ENCODE measurements around the gene SLC38A5. TPM values are rescaled to one million over a fixed set of nuclear protein-coding genes. Genes with fewer than 3 reads are reported as not detected.

SLC38A5 gene
- total and polyA plus RNA-seq, 9 of the 15 experiments (the other 6 are each of a cell fraction or from before 2014, with no cell fraction given) = 9.3 to 228 (median 142) TPM

- no peak for DNase-seq (ENCODE audit: extremely low read depth in 1 of 4, low spot score in 3 of 4)
- peak overlapping the region; percentile 68; the same call in 1 of the 2 replicates for H3K4me2 ChIP-seq (ENCODE audit: insufficient read depth, low read length)
- in situ Hi-C loops (cut with MboI) (loop anchor here (25.0 kb wide), 1 partner anchor 626 kb away; no protein-coding TSS in a partner anchor), intact Hi-C loops (cut with micrococcal nuclease) (no loop called here)
- H2AFZ ChIP-seq (ENCODE audit: low read depth, low read length) = peak overlapping the region; percentile 68; the same call in 1 of the 2 replicates
- no peaks in the 10 kb centered on the region for H3K9me3 ChIP-seq (replicated peaks; ENCODE audit: control insufficient read depth, insufficient read depth, low read depth, low read length)
- H3K27ac ChIP-seq (ENCODE audit: extremely low read depth, low read depth, low read length) = peak overlapping the region; percentile 69; the same call in 1 of the 3 replicates
- no peaks in the 10 kb centered on the region for H3K79me2 ChIP-seq (ENCODE audit: control insufficient read depth, insufficient read depth, low read length)
- 55% methylated on average over 3 of the region's 3 CpGs for WGBS (ENCODE audit: insufficient coverage, low coverage, missing lambda C conversion rate)
- FAIRE-seq = no peak
- ChIA-PET POLR2A (no interaction called here), CTCF (ENCODE audit: low intra/inter-chr PET ratio) (no interaction called here)
- peaks cover 4% of the 10 kb centered on the region for H3K9me1 ChIP-seq (ENCODE audit: control insufficient read depth, insufficient read depth, low read length)
- no peaks in the 10 kb centered on the region for H4K20me1 ChIP-seq (replicated peaks; ENCODE audit: control insufficient read depth, insufficient read depth, low read length)
- H3K36me3 ChIP-seq (ENCODE audit: control insufficient read depth, insufficient read depth, low read length) = peaks cover 30% of the 10 kb centered on the region; the same call in 2 of the 3 replicates
- no peak; the same call in 2 of the 3 replicates for ATAC-seq
- peak overlapping the region in 1 of 2 experiments; percentile 37; a peak in 2 of 4 replicates for H3K9ac ChIP-seq (ENCODE audit: insufficient read depth in 1 of 2, low read depth in 2 of 2, low read length in 2 of 2)
- peaks cover under 1 to 21% of the 10 kb centered on the region in 2 experiments; a peak in 4 of 5 replicates for H3K4me1 ChIP-seq (replicated peaks in 1 of 2; ENCODE audit: control insufficient read depth in 2 of 2, insufficient read depth in 2 of 2, low read length in 2 of 2)
- no peaks in the 10 kb centered on the region for H3K27me3 ChIP-seq (ENCODE audit: control insufficient read depth in 2 of 2, insufficient read depth in 2 of 2, low read length in 2 of 2)
- TF ChIP-seq ZNF668 (CRISPR knock-in tag; IDR thresholded peaks at IDR 0.05) (no peak), POLR2G (IDR thresholded peaks at IDR 0.05; ENCODE audit: low read depth, low read length) (no peak), HLTF (IDR thresholded peaks at IDR 0.05) (no peak)
- H3K4me3 ChIP-seq = no peak overlapping the region
- BruUV-seq (replicated peaks) = no TSS peak
Measured at GRCh38 chrX:48488034-48488433, 18.0 kb upstream of the SLC38A5 start.

- peak; percentile 97 for FAIRE-seq
- peaks cover 0 to 19% of the 10 kb centered on the region in 2 experiments; a peak in 3 of 5 replicates for H3K4me1 ChIP-seq (replicated peaks in 1 of 2; ENCODE audit: control insufficient read depth in 2 of 2, insufficient read depth in 2 of 2, low read length in 2 of 2)
- peak overlapping the region; percentile 68 for H3K4me2 ChIP-seq (ENCODE audit: insufficient read depth, low read length)
- H3K4me3 ChIP-seq = no peak overlapping the region
- intact Hi-C loops (cut with micrococcal nuclease) = no loop called here
- POLR2A ChIA-PET = interaction anchor here (0.7 to 1.0 kb wide), 2 partner anchors 12 to 13 kb away, joined by 3 to 4 read pairs; no protein-coding TSS in a partner anchor
- no peaks in the 10 kb centered on the region for H3K27me3 ChIP-seq (ENCODE audit: control insufficient read depth in 2 of 2, insufficient read depth in 2 of 2, low read length in 2 of 2)
- peak overlapping the region in 1 of 2 experiments; percentile 37; a peak in 2 of 4 replicates for H3K9ac ChIP-seq (ENCODE audit: insufficient read depth in 1 of 2, low read depth in 2 of 2, low read length in 2 of 2)
- in situ Hi-C loops (cut with MboI) = loop anchor here (25.0 kb wide), 1 partner anchor 625 kb away; no protein-coding TSS in a partner anchor
- no peaks in the 10 kb centered on the region for H3K9me3 ChIP-seq (replicated peaks; ENCODE audit: control insufficient read depth, insufficient read depth, low read depth, low read length)
- 7% methylated on average over 10 of the region's 10 CpGs for WGBS (ENCODE audit: insufficient coverage, low coverage, missing lambda C conversion rate)
- H3K79me2 ChIP-seq (ENCODE audit: control insufficient read depth, insufficient read depth, low read length) = no peaks in the 10 kb centered on the region
- peak overlapping the region; percentile 68 for H2AFZ ChIP-seq (ENCODE audit: low read depth, low read length)
- BruUV-seq (replicated peaks) = no TSS peak
- no peaks in the 10 kb centered on the region for H4K20me1 ChIP-seq (replicated peaks; ENCODE audit: control insufficient read depth, insufficient read depth, low read length)
- CTCF ChIA-PET (ENCODE audit: low intra/inter-chr PET ratio) = no interaction called here
- peaks cover 4% of the 10 kb centered on the region for H3K9me1 ChIP-seq (ENCODE audit: control insufficient read depth, insufficient read depth, low read length)
- ATAC-seq = peak; percentile 91
- H3K27ac ChIP-seq (ENCODE audit: extremely low read depth, low read depth, low read length) = peak overlapping the region; percentile 69
- H3K36me3 ChIP-seq (ENCODE audit: control insufficient read depth, insufficient read depth, low read length) = peaks cover 37% of the 10 kb centered on the region; the same call in 2 of the 3 replicates
- peak; percentile 48 to 74 (median 54) for DNase-seq (ENCODE audit: extremely low read depth in 1 of 4, low spot score in 3 of 4)
- TF ChIP-seq TBL1XR1 (IDR thresholded peaks at IDR 0.05; ENCODE audit: low read length in 2 of 2) = peak in 1 of 2 experiments; percentile 12; a peak in 1 of 4 replicates
- TF ChIP-seq HMBOX1 (IDR thresholded peaks at IDR 0.05) = peak; percentile 43; the same call in 1 of the 2 replicates
- peak; percentile 38 to 76; a peak in 3 of 4 replicates for TF ChIP-seq KDM1A (IDR thresholded peaks at IDR 0.05)
- peak; percentile 34; the same call in 1 of the 2 replicates for TF ChIP-seq BHLHE40 (IDR thresholded peaks at IDR 0.05; ENCODE audit: low read length)
- no peak for TF ChIP-seq JUND (IDR thresholded peaks at IDR 0.05; ENCODE audit: borderline replicate concordance, low read depth, low read length)
- peak; percentile 28; the same call in 1 of the 3 replicates for TF ChIP-seq JUND (tag; IDR thresholded peaks at IDR 0.05; ENCODE audit: borderline replicate concordance, low read depth, low read length)
- no peak for TF ChIP-seq ZNF644 (tag; IDR thresholded peaks at IDR 0.05; ENCODE audit: low read depth)
- TF ChIP-seq USF1 (CRISPR knock-in tag; IDR thresholded peaks at IDR 0.05) = 0 out of 2 replicates have a peak, but pooled peaks have one; percentile 32
- TF ChIP-seq RCOR1 (IDR thresholded peaks at IDR 0.05; ENCODE audit: borderline replicate concordance in 1 of 2, low read depth in 2 of 2, low read length in 2 of 2) = peak in 1 of 2 experiments; percentile 76; a peak in 2 of 4 replicates
- TF ChIP-seq FOSL1 (tag; conservative IDR thresholded peaks at IDR 0.05) = peak; percentile 39
- 0 out of 2 replicates have a peak, but pooled peaks have one; percentile 53 for TF ChIP-seq CREM (IDR thresholded peaks at IDR 0.05; ENCODE audit: low read depth)
- TF ChIP-seq ARID1B (IDR thresholded peaks at IDR 0.05) = peak; percentile 36; the same call in 1 of the 2 replicates
Measured at GRCh38 chrX:48487362-48487798, 17.3 kb upstream of the SLC38A5 start.

Measured in K562 (cell line).